Measurements from ENCODE around the gene STAT4.

DNA sequence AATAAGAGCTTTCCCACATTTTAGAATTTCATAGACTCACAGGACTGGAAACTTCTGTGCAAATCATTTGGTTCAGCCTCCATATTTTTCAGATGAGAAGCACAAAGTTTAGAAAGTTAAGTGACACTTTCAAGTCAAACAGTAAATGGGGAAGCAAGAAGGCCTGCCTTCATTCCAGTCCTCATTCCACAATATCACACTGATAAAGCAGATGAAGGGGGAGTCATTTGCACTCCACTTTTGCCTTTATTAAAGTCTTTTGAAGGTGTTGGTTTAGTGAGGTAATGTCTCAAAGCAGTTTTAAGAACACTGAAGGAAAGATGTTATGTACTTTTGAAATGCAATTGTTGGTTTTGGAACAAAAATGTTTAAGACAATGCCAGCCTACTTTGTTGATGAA is 32.7 kb upstream of the STAT4 start:
- TF ChIP-seq EZH2 (IDR thresholded peaks at IDR 0.05; ENCODE audit: borderline replicate concordance, low read length): no peak
- TF ChIP-seq, protein P1, sequence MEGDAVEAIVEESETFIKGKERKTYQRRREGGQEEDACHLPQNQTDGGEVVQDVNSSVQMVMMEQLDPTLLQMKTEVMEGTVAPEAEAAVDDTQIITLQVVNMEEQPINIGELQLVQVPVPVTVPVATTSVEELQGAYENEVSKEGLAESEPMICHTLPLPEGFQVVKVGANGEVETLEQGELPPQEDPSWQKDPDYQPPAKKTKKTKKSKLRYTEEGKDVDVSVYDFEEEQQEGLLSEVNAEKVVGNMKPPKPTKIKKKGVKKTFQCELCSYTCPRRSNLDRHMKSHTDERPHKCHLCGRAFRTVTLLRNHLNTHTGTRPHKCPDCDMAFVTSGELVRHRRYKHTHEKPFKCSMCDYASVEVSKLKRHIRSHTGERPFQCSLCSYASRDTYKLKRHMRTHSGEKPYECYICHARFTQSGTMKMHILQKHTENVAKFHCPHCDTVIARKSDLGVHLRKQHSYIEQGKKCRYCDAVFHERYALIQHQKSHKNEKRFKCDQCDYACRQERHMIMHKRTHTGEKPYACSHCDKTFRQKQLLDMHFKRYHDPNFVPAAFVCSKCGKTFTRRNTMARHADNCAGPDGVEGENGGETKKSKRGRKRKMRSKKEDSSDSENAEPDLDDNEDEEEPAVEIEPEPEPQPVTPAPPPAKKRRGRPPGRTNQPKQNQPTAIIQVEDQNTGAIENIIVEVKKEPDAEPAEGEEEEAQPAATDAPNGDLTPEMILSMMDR (conservative IDR thresholded peaks at IDR 0.05 in 1 of 2, IDR thresholded peaks at IDR 0.05 in 1 of 2; ENCODE audit: extremely low read depth in 1 of 2, insufficient read depth in 1 of 2, low read depth in 1 of 2, low read length in 2 of 2): no peak

Measured in mammary epithelial cell (primary cell).